Activated CD4-positive, CD25-positive, alpha-beta regulatory T cell treated with anti-CD3 and anti-CD28 coated beads, Interleukin-2, amount 50 U/mL, for 16 hours (primary cell): ENCODE data around the gene ADAM30.

ENCODE experiments used
- DNase-seq: peaks from one replicate; pipeline ENCODE4 v3.0.0-alpha.2; 2020; ENCODE audit warnings: low read depth, low spot score

ADAM30 gene

GRCh38 chr1:119896303-119896702 lies at the start of gene ADAM30:
Gene ADAM30 (minus strand): TSS chr1:119896515. CDS start chr1:119896336, 179 bp downstream.
- no peak for DNase-seq

DNA sequence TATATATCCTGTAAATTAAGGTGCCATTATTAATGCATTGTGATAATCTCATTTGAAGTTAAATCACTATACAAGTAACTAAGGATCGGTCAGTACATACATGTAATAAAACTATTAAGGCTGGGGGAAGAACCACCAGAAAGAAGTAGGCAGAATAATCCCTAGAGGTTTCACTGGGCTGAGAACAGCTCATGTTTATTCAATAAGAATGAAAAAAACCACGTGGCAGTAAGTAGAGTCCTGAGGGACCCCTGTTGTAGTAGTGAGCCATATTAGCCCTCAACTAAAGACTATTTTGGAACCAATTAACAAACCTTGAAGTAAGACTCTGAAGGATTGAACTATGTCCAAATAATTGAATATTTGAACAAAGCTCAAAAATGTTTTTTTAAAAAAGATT lies 46.9 kb upstream of the ADAM30 start:
- DNase-seq = no peak

DNA sequence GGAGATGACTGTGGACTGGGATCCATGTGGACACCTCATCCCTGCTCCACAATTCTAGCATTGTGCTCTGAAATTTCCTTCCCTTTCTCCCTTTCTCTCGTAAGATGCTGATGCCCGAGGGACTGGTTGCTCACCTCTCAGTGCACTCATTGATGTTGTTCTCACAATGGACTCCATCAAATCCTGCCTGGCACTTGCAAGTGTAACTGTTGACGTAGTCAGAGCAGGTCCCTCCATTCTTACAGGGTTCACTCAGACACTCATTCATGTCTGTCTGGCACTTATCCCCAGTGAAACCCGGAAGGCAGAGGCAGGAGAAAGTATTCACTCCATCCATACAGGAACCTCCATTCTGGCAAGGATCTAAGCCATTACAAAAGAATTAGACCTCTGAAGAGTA lies 45.1 kb upstream of the ADAM30 start:
- DNase-seq = no peak

DNA sequence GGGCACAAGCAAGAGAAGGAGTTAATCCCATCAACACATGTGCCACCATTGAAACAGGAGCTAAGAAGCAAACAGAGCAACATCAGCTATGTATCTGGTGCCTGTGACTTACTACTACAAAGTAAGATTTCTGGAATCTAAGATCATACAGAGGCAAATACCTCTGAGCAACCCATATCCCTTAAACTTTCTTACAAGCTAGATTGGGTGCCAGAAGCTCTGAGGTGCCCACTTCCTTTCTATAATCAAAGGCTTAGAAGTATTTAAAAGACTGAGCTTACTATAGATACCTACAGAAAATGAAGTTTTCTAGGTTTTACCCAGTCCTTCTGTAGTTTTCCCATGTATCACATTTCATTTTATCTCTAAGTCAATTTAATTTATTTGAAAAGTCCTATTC lies 44.4 kb upstream of the ADAM30 start:
- DNase-seq = no peak

DNA sequence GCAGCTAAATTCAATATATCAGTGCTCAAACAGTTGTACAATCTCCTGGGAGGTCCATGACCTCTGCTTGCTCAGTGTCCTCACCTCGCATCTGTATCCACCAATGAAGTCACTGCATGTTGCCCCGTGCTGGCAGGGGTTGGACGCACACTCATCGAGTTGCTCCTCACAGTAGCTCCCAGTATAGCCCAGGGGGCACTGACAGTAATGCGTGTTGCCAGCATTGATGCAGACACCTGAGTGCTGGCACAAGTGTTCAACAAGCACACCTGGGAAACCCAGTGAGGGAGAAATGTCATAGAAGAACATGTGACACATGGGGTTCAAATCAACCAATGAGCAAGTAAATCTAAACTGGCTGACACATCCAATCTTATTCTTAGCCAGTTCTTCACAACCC lies 40.9 kb upstream of the ADAM30 start:
- no peak for DNase-seq

GRCh38 chr1:119935915-119936314 lies 39.6 kb upstream of the ADAM30 start:
- DNase-seq = no peak

GRCh38 chr1:119935373-119935772 lies 39.1 kb upstream of the ADAM30 start:
- no peak for DNase-seq

GRCh38 chr1:119933397-119933796 lies 37.1 kb upstream of the ADAM30 start:
- DNase-seq = no peak

DNA sequence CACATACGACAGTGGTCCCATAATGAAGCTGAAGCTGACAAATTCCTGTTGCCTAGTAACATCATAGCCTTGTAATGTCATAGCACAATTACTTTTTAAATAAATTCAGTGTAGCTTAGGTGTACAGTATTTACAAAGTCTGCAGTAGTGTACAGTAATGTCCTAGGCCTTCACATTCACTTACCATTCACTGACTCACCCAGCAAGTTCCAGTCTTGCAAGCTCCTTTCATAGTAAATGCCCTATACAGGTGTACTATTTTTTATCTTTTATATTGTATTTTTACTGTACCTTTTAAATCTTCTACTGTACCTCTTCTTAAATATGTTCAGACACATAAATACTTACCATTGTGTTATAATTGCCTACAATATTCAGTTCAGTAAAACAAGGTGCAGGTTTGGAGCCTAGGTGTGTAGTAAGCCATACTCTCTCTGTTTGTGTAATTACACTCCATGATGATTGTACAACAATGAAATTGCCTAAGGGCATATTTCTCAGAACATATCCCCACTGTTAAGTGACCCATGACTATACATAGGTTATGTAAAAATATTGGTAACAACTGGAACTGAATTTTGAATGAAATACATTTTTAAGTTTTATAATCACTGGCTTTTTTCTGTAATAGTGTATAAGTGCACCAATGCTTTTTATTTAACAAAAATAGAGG lies 33.5 kb upstream of the ADAM30 start:
- DNase-seq = no peak

DNA sequence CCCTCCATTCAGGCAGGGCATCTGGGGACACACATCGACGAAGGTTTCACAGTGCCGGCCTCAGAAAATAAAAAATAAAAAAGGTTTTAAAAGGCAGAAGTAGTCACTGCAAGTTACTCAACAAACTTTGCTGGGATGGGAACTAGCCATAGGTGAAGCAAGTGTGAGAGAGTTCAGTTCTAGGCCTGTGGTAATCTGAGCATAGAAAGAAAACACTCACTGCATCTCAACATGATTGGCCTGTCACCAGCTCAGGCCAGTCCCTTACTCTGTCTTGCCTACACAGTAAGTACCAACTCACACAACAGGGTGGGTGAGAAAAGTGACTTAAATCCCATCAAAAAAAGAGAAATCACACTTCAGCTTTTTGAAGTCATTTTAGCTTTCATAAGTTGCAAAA lies 30.2 kb upstream of the ADAM30 start:
- DNase-seq = no peak

DNA sequence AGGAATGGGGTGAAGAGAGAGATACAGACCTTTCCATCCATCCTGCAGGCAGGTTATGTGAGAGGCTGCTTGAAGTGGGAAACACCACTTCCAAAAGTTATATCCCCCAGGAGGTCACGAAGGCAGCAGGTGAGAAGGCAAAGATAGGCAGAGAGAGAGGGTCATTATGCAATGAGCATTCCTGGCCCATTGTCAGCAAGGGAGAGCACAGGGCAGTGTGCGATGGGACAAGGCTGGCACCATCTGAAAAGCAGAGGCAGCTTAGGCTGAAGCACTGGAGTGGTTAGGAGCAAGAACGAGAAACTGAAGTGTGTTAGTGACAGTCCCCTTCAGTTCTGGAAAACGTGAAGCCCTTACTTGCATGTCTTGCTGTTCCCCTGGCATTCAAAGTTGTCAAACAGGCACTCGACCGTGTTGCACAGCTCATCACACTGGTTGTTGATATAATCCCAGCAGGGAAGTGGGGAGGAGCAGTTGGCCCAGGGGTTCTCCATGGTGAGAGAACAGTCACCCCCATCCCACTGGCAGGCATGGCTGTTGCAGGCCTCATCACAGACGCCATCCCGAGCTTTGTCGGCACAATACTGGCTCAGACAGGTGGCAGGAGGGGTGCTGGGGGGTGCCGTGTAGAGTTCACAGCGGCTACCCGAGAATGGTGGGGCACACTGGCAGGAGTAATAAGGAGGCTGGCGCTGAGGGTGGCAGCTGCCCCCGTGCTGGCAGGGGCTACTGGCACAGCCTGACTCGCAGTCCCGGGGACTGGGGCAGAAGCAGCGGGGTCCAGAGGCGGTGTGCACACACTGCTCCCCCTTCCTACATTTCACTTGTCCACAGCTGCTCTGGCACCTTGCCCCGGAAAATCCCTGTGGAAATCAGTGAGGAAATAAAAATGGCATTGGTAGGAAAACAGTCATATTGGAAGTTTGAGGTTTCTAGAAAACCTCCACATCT lies 28.9 kb upstream of the ADAM30 start:
- no peak for DNase-seq

GRCh38 chr1:119920104-119920968 lies 24.0 kb upstream of the ADAM30 start:
- DNase-seq = no peak

- no peak for DNase-seq
Observed at GRCh38 chr1:119919241-119919640, 22.9 kb upstream of the ADAM30 start.

DNA sequence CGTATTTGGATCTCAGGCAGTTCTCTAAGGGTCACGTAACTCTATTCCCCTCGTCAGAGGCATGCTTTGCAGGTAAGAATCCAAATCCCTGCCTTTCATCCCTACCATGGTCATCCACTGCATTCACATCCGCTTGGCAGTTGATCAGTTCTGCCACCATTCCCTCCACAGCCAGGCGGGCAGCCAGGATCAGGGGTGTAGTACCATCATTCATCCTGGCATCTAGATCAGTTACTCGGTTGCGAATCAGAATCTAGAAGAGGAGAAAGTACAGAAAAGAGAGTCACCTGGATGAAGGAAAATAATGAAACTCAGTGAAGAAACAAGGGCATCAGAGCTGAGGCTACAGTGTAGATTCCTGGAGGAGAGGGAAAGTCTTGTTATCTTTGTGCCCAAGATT lies 22.0 kb upstream of the ADAM30 start:
- no peak for DNase-seq

DNA sequence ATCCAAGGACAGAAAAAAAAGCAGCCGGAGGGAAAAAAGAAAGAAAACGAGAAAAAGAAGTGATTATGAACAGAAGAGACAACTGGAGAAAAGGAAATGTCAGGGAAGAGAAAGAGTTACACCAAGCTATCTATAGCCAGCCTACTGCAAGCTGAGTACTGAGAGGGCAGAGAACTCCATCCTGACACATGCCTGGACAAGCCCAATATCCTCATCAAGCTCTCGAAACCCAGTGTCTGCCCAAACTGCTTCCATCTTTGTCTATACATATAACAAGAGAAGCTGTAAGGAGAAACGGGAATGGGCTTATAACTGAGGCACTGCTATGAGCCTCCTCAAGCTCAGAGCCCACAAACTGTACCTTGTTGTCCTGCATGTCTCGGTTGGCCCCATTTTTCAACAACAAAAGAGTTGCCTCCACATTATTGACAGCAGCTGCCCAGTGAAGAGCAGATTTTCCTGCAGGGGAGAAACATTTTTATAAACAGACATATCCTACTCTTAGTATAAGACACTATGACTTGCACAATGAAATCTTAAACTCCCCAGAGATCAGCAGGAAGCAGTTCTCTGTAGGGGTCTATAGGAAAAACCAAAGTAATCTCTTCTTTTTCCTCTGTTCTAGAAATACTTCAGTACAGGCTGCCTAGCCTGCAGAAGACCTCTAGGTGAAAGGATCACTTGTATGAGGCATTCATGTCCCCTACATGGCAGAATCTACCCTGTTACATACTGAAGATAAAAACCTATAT lies 21.2 kb upstream of the ADAM30 start:
- no peak for DNase-seq

DNA sequence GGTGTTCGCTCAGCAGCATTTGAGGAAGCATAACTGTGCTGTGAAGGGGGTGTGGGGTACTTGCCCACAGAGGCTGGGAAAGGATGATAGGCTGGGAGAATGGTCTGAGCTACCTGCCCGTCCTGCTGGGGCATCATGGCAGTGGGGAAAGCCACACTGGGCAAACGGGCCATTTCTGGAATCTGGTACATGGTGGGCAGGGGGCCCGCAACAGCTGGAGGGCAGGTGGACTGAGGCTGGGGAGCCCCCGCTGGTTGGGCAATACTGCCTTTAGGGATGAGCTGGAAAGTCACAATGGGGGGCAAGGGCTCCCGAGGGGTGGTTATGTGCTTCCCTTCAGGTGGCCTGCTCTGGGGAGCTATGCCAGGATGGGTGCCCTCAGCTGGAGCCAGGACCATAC lies 19.2 kb upstream of the ADAM30 start:
- DNase-seq = no peak

DNA sequence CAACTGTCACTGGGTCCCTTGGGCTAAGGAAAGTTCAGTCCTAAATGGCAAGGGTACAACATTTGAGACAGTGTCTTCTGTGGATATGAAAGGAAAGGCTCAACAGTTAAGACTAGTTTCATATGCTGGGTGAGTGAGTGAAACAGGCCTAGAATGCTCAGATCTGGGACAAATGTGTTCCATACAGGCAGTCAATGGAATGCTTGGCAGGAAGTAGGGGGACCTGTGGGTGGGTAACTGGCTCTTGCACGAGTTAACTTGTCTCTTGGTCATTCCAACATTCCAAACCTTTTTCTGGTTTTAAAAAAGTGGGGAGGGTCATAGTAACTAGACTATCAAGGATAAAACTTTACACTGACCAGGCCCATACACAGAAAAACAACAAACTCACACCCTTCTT lies 17.8 kb upstream of the ADAM30 start:
- no peak for DNase-seq

DNA sequence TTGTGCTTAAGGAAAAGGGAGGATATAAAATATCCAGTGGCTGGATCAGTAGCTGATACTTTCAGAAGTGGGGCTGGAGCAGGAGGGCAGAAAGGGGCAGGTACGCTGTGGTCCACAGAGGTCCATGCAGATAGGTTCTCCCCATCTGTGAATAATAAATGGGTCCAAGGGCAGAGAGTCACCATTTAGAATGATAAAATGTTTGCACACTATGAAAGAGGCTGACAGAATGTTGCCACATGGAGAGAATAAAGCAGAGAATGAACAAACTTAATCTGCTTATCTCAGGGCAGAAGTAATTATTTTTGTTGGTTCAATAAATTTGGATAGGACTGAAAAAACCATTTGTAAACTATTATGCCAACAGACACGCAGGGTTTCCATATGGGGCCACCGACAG lies 16.6 kb upstream of the ADAM30 start:
- DNase-seq = no peak

DNA sequence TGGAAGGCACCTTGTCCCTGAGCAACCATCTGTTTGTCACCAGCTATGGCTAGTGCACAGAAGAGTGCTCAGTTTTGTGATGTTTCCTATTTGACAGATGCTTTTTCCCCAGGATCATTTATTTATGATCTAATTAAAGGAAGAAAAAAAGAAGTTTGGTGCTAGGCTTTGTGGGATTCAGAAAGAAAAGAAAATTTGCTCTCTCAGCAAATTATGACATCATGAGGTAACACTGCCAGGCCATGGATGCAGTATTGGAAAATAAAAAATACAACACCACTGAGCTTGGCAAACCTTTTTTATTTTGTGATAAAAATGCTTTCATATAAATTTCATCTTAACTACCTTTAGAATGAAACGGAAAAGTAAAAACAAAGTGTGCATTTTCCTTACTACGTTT lies 15.5 kb upstream of the ADAM30 start:
- no peak for DNase-seq

- no peak for DNase-seq
Observed at GRCh38 chr1:119910618-119911017, 14.3 kb upstream of the ADAM30 start.

- DNase-seq = no peak
Observed at GRCh38 chr1:119909890-119910596, 13.7 kb upstream of the ADAM30 start.
